GM21723 (cell line): ENCODE results near the gene CELF1.

ENCODE experiments used
- ATAC-seq: cut with Tn5 transposase; IDR thresholded peaks from one replicate; pipeline ENCODE4 v1.9.1; 2021; ENCODE audit warnings: mild to moderate bottlenecking, moderate library complexity; ENCODE audit not compliant: unreplicated experiment

The CELF1 gene

DNA sequence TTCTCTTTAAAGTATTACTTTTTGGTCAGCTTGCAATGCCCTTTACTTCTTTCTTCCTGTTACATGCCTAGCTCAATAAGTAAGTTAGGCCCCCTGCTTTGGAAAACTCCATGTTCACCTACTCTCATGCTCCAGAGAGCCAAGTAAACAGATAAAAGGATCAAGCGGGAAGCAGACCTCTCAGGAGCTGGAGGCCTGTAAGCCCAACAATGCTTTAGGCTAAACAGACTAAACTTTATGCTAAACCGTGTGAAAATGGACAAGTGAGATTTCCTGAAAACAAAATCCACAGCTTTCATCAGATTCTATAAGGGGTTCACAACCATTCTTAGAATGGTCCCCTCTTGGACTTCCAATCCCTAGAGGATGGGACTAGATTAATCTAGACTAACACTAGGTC, 40.2 kb downstream of the CELF1 start:
- ATAC-seq: no peak

- no peak for ATAC-seq
Measured at GRCh38 chr11:47511917-47512316, 41.0 kb downstream of the CELF1 start.

DNA sequence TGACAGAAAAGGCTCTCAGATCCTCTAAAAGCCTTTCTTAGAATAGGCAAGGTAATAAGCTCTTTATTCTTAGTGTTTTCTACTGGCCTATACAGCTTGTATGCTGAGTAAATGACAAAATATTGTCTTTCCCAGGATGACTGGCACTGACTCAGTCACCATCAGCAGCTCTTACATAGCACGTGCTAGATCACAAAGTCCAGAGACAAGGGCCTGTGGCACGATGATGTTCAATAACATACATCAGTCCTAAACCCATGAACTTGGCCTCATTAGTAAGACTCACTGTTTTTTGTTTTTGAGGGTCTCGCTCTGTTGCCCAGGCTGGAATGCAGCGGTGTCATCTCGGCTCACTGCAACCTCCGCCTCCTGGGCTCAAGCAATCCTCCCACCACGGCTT, 42.7 kb downstream of the CELF1 start:
- ATAC-seq: no peak

- peak; percentile 46 for ATAC-seq
Measured at GRCh38 chr11:47509077-47509536, 43.8 kb downstream of the CELF1 start.

DNA sequence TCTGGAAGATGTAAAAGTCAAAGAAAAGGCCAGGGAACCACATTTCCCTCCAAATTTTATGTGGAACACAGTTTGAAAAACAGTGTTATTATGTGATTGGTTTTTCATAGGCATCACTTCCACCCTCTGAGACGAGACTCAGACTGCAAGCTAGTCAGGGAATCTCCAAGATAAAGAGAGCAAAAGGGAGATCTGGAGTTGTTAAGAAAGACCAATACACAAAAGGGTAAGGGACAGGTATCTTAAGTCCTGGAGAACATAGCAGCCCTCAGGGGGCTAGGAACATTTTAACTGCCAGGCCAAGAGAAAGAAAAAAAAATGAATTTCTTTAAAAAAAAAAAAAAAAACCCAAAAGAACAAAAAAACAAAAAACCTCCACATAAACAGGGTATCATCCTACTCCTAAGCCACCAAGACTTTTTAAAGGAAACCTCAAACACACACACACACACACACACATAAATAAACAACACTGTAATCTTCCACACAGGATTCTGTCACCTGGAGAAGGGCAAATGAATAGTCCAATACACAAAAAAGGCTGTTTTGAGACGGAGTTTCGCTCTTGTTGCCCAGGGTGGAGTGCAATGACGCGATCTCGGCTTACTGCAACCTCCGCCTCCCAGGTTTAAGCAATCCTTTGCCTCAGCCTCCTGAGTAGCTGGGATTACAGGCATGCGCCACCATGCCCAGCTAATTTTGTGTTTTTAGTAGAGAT, 44.5 kb downstream of the CELF1 start:
- no peak for ATAC-seq

- ATAC-seq: no peak
Measured at GRCh38 chr11:47507563-47508239, 45.2 kb downstream of the CELF1 start.

GRCh38 chr11:47506795-47507562, 46.0 kb downstream of the CELF1 start:
- ATAC-seq: peak; percentile 45

DNA sequence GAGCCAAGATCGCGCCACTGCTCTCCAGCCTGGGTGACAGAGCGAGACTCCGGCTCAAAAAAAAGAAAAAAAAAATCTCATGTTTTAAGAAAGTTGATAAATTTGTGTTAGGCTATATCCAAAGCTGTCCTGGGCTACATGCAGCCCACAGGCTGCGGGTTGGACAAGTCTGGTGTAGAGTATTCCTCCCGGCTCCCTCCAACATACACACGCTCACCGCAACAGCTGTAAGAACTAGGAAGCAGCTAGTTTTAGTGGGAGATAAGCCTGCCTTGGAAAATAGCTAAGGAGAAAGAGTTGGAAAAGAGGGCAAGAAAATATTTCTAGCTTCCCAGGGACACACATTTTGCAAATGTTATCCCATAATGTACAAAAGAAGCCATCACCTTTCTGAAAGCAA, 46.6 kb downstream of the CELF1 start:
- ATAC-seq: no peak

GRCh38 chr11:47504910-47505309, 48.0 kb downstream of the CELF1 start:
- ATAC-seq: no peak

DNA sequence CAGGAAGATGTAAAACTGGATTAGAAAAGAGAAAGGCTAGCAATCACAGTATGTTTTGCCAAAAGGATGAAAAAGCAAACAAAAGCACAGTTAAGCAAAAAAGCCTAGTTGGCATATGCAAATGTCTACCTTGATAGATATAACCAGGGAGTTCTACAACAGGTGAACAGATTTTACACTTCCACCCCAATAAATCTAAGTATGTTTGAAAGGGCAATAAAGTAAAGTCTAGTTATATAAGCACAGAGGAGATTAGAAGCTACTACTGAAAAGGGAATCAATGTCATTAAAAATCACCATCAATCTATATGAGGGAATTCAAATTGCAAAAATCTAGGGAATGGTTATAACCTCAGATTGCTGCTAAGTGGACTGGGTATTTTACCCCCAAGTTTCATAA, 49.7 kb downstream of the CELF1 start:
- no peak for ATAC-seq

GRCh38 chr11:47502767-47503166, 50.2 kb downstream of the CELF1 start:
- ATAC-seq: no peak

GRCh38 chr11:47501101-47501500, 51.8 kb downstream of the CELF1 start:
- no peak for ATAC-seq

GRCh38 chr11:47500121-47500520, 52.8 kb downstream of the CELF1 start:
- ATAC-seq: no peak

GRCh38 chr11:47499614-47500013, 53.3 kb downstream of the CELF1 start:
- no peak for ATAC-seq

- ATAC-seq: no peak
Measured at GRCh38 chr11:47499161-47499560, 53.8 kb downstream of the CELF1 start.

DNA sequence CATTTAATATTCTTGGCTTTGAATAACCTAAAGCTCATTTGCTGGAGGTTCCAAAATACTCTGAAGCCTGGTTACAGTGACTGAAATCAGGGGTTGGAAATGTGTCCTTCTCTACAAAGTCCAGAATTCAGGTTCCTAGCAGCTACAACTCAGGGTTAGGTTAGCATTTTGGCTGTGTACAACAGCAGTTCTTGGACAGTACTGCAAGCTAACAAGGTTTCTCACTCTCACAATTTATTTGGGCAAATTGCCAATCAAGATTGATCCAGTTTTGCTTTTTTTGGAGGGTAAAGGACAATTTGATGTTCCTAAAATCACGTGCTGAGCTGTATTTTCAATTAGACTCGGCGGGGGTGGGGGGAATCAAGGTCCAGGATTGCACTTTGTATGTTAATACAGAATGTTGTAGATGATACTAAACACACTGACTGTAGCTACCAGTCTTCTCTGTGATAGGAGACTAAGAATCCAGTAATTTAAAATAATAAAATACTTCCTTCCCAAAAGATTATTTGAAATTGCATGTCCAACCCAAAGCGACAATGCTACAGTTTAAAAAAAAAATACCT, 54.3 kb downstream of the CELF1 start:
- ATAC-seq: no peak

- no peak for ATAC-seq
Measured at GRCh38 chr11:47498149-47498548, 54.8 kb downstream of the CELF1 start.

DNA sequence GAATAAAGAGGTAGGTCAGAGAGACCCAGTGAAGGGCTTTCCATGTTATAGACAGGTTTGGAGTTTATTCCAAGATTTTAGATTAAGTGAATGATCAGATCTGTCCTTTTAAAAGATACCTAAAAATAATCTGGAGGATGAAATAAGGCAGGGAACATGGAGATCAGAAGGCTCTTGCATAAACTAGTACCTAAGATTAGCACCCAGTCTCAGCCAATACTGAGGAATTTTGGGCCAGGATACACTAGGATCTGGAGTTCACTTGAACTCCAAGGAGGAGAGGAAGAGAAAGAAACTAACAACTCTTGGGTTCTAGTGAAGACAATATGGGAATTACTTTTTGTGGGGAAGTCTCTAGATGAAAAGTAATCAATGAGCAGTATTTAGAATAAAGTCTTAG, 56.1 kb downstream of the CELF1 start:
- ATAC-seq: no peak

- ATAC-seq: no peak
Measured at GRCh38 chr11:47495856-47496217, 57.1 kb downstream of the CELF1 start.

- no peak for ATAC-seq
Measured at GRCh38 chr11:47495011-47495855, 57.7 kb downstream of the CELF1 start.

DNA sequence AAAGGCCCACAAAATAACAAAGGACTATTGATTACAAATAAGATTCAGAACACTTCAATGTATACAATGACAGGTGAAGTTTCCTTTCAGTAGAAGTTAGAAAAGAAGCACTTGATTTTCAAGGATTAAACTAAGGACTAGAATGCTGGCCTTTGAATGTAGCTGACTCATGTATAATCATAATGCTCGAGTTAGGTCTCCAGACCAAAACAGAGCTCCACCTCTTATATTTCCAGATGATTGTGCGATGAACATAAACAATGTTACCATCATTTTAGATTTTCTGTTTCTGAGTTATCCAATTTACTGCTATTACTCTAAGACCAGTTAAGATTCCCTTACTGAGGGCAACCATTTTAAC, 63.6 kb downstream of the CELF1 start:
- no peak for ATAC-seq
